ENCODE data around the gene ZNF285. TPM values are rescaled to one million over a fixed set of nuclear protein-coding genes. Genes with fewer than 3 reads are reported as not detected.
"Not testable (repeated sequence)": the region's sequence is repeated elsewhere in the genome, so short reads cannot be mapped to it uniquely, and the experiment has no call there.

Gene ZNF285
- total RNA-seq = 5.5 TPM

- DNase-seq (ENCODE audit: low spot score) = peak; percentile 94
Observed at GRCh38 chr19:44401139-44402115, at the start of gene ZNF285. Gene ZNF285 (minus strand): TSS chr19:44401608. CDS start chr19:44397213, 4,395 bp downstream.

- DNase-seq (ENCODE audit: low spot score) = peak; percentile 92
Observed at GRCh38 chr19:44447916-44448674, 46.7 kb upstream of the ZNF285 start, which contains the start of gene ZNF229. Gene ZNF229 (minus strand): TSS chr19:44448472. CDS start chr19:44442847, 5,625 bp downstream.

GRCh38 chr19:44438441-44438840 is 37.0 kb upstream of the ZNF285 start:
- no peak for DNase-seq (ENCODE audit: low spot score)

DNA sequence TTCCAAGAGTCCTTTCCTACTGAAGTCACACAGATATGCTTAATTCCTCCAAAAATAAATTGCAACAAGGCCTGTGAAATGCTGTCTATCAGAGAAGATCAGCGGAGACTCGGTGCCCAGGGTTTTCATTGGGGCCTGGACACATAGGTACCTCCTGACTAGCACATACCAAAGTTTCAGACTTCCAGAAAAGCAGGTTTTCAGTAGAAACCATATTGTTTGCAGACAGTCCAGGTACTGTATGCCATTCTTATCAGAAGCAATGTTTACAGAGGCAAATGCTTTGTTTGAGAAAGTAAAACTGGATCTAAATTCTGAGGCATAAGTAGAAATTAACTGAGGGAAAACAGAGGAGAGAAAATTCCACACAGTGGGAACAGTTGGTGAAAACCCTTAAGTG is 34.0 kb upstream of the ZNF285 start:
- no peak for DNase-seq (ENCODE audit: low spot score)

- DNase-seq (ENCODE audit: low spot score) = no peak
Observed at GRCh38 chr19:44430956-44431355, 29.5 kb upstream of the ZNF285 start.

- DNase-seq (ENCODE audit: low spot score) = not testable (repeated sequence)
Observed at GRCh38 chr19:44415553-44415952, 14.1 kb upstream of the ZNF285 start.

DNA sequence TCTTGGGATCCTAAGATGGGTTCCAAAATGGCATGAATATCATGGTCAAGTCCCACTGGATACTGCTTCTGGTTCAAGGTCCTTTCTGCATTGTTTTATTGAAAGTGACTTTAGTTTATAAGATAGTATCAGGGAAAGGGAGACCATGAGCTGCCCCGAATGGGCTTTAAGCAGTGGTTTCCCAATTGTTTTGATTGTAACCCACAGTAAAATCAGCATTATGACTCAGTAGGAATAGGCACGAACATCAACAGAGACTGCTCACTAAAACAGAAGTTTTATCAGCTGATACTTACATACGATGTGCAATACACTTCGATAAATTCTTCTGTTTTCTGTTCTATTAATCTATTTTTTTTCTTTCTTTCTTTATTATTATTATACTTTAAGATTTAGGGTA is 12.1 kb downstream of the ZNF285 start:
- DNase-seq (ENCODE audit: low spot score) = not testable (repeated sequence)

GRCh38 chr19:44374789-44375188 is 26.6 kb downstream of the ZNF285 start:
- DNase-seq (ENCODE audit: low spot score) = no peak

DNA sequence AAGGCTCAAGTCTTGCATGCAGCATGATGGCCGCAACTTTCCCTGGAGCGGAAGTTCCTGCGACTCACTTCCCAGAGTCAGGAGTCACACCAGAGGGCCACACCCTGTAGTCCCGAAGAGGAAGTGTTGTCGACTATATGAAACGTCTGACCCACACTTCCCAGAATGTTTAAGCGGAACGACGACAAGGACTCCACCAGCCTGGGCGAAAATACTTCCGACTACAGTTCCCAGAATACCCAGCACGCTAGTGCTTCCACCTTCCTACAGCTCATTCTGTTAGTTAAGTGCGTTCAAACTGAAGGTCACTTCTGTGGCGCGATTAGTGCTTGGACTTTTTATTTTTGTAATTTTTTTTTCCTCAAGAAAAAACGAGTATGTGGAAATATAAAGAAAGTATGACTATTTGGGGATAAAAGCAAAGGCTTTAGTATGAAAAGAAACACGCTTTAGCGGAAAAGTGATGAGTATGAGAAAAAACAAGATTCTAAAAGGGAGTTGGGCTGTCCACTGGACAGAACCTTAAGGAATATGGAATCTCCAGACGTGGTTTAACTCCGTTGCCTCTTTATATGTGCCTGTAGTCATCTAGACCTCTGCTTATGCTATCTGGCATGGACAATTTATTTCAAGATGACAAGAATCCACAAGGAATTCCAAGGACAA is 29.5 kb downstream of the ZNF285 start:
- no peak for DNase-seq (ENCODE audit: low spot score)

- no peak for DNase-seq (ENCODE audit: low spot score)
Observed at GRCh38 chr19:44367024-44367423, 34.4 kb downstream of the ZNF285 start.

- peak; percentile 93 for DNase-seq (ENCODE audit: low spot score)
Observed at GRCh38 chr19:44356383-44357111, 44.9 kb downstream of the ZNF285 start, which contains the start of gene ZNF112. Gene ZNF112 (minus strand): TSS chr19:44356680. CDS start chr19:44340539, 16,141 bp downstream.

- DNase-seq (ENCODE audit: low spot score) = no peak
Observed at GRCh38 chr19:44346556-44346955, 54.9 kb downstream of the ZNF285 start.

DNA sequence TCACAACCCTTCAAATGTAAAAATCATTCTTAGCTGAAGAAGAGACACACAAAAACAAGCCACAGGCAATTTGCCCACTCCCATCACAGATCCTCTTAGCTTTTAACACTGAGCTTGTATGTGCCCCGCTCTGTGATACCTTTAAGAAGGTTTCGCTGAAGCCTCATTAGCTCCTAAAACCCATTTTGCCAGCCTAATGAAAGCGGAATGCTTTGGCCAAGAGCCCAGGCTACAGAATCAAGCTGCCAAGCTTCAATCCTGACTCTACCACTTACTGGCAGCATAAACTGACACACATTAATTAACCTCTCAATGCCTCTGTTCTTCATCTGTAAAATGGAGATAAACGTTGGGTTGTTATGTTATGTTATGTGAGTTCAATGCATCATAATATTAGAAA is 55.4 kb downstream of the ZNF285 start:
- DNase-seq (ENCODE audit: low spot score) = no peak

DNA sequence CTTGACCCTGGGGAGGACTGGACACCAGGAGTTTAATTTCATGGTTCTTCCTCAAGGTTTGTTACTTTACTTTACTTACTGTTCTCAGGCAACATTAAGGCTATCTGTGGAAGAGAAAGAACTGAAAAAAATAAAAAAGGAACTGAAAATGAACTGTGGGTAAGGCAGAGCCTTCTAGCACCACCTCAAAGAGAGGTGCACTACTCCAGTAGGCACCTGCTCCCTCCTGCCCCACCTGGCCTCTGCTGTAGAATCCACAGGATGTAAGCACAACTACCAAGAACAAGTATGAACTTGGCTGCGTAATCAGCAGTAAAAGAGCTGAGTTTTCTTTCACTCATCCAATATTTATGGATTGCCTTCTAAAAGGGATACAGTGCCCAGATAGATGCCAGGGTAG is 57.2 kb downstream of the ZNF285 start:
- DNase-seq (ENCODE audit: low spot score) = no peak

- no peak for DNase-seq (ENCODE audit: low spot score)
Observed at GRCh38 chr19:44341794-44342193, 59.6 kb downstream of the ZNF285 start.

DNA sequence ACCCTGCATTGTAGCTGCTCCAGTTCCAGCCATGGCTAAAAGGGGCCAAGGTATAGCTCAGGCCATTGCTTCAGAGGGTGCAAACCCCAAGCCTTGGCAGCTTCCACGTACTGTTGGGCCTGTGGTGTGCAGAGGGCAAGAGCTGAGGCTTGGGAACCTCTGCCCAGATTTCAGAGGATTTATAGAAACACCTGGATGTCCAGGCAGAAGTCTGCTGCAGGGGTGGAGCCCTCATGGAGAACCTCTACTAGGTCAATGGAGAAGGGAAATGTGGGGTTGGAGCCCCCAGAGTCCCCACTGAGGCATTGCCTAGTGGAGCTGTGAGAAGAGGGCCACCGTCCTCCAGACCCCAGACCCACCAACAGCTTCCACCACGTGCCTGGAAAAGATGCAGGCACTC is 66.8 kb downstream of the ZNF285 start:
- DNase-seq (ENCODE audit: low spot score) = not testable (repeated sequence)

Other genes starting within 250 kb of the ZNF285 start
- 28.7 TPM for gene ZNF226, start 236.5 kb downstream of the ZNF285 start, total RNA-seq
- 20.6 TPM for gene ZNF227, start 189.1 kb downstream of the ZNF285 start, total RNA-seq
- 3.1 TPM for gene ZNF233, start 141.7 kb downstream of the ZNF285 start, total RNA-seq
- gene ZNF235, start 96.6 kb downstream of the ZNF285 start, total RNA-seq = 6.8 TPM
- 6.0 TPM for gene ZNF112, start 44.9 kb downstream of the ZNF285 start, total RNA-seq
- 7.3 TPM for gene ZNF229, start 46.9 kb upstream of the ZNF285 start, total RNA-seq
- gene ZNF180, start 98.9 kb upstream of the ZNF285 start, total RNA-seq = 8.2 TPM
- gene CEACAM20, start 128.1 kb upstream of the ZNF285 start, total RNA-seq = 0.12 TPM
- not detected for gene IGSF23, start 212.0 kb upstream of the ZNF285 start, total RNA-seq
- gene PVR, start 242.3 kb upstream of the ZNF285 start, total RNA-seq = 42.8 TPM

All from mucosa of gallbladder (tissue), 1 donor.